ENCODE measurements around the gene DDX55.

DNA sequence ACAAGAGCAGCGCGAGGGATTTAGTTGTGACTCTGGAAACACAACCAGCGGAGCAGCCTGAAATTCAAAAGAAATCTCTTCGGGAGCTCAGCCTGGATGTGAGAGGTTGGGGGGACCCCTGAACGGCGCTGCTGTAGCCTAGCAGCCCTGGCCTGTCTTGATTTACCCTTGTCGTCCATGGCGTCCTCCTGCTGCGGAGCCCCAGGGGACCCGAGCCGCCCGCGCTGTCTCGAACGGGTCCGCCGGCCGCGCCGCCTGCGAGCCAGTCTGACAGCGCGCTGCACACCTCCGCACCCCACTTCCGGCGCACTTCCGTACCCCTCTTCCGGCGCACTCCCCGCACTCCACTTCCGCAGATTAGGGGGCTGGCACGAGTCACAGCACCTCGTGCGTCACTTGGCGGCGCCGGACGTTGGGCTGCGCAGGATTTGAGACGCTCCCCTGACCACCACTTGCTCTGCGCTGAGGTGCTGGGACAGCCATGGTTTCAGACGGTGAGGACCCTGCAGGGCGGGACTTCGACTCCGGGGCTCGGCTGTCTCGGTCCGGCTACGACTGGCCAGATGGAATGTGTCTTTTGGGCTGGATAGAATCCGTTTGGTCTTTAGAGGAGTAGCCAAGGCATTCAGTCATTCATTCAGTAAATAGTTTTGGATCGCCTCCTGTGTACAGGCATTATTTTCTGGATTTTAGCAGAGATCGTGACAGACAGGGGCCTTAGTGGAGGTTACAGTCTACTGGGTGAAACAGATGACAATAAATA is 31.7 kb downstream of the DDX55 start, which contains the start of the genes EIF2B1 and GTF2H3:
- TF ChIP-seq POLR2AphosphoS5 (IDR thresholded peaks at IDR 0.05; ENCODE audit: borderline replicate concordance, low read depth, low read length): peak; percentile 99
- no peak for TF ChIP-seq EZH2 (IDR thresholded peaks at IDR 0.05)

All from SK-N-MC (cell line).